Measurements from ENCODE around the gene GLT6D1.

Gene GLT6D1

DNA sequence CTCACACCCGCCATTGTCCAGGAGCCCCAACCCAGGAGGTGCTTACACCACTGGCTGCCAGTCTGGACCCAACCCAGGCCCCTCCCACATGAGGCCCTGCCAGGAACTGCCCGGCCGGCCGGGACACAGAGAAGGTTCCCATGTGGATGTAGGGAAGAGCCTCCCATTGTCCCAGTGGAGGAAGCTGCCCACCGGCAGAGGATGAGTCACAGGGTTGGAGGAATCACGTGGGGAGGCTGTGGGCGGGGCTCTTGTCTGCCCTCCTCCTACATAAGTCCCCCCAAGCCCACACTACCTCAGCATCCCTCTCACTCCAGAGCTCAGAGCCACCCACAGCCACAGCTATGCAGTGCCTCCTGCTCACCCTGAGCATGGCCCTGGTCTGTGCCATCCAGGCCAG is 51.7 kb downstream of the GLT6D1 start:
- DNase-seq (ENCODE audit: low read depth in 3 of 3, low spot score in 1 of 3) = no peak

DNA sequence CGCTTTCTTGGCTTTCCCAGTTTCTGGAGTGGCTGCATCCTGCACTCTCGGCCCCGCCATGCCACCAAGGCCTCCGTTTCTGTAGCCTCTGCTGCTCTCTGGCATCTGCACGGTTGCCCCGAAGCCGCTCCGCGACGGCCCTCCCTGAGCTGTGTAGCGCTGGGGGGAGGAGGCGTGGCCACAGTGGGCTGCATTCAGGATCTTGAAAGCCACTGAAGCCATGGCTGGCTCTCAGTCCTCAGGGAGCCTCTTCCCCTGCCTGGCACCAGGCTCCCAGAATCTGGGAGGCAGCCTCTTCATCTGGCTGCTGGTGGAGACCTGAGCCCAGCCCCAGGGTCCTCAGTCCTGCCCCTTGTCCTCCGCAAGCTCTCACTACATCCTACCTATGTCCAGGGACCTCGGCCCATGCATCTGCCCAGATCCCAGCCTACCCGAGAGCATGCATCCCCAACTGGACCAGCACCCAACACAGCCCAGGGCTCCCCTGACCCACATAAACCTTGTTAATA is 52.7 kb downstream of the GLT6D1 start:
- no peak for DNase-seq (ENCODE audit: low read depth in 3 of 3, low spot score in 1 of 3)

DNA sequence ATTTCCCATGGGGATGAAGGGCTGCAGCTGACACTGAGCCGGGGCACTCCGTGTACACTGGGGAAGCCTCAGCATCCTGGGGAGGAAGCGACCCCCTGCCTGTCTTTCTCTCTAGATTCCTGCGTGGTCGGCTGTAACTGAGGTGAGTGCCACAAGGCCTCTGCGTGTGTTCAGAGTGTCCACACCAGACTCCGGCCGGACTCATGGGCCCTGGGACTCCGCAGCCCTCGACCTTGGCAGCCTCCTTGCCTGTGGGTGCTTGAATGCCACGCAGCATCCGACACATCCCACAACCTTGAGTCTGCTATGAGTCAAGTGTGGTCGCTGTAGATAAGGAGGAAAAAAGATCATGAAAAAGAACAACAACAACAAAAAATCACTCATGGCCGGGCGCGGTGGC is 54.4 kb downstream of the GLT6D1 start:
- no peak for DNase-seq (ENCODE audit: low read depth in 3 of 3, low spot score in 1 of 3)

DNA sequence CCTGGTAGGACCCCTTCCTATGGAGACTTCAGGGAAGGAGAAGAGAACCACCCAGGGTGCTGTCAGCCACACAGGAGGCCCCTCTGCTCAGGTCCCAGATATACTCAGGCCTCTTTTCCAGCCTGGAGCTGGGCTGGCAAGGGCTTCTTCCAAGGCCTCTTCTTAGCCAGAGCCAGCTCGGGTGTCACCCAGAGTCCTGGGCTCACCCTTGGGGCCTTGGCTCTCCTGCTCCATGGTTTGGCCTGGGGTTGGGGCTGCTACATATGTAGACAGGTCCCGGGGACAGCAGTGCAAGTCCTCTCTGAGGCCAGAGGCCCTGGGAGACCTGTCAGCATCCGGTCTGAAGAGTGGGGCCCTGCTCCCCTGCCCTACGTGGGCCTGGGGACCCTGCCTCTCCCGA is 55.0 kb downstream of the GLT6D1 start:
- DNase-seq (ENCODE audit: low read depth in 3 of 3, low spot score in 1 of 3) = no peak

DNA sequence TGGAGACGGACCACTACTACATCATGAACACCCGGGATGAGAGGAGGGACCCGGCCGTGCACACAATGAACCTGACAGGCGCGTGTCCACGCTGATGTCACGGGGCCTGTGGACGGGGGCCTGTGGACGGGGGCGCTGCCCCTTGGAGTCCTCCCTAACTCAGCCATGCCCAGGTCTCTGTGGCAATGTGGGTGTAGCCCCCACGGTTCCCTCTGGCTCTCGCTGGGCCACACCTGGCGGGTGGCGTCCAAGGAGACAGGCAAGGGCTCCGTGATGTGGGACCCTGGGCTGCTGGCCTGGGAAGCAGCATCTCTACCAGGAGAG is 55.7 kb downstream of the GLT6D1 start:
- DNase-seq (ENCODE audit: low read depth in 3 of 3, low spot score in 1 of 3) = no peak

DNA sequence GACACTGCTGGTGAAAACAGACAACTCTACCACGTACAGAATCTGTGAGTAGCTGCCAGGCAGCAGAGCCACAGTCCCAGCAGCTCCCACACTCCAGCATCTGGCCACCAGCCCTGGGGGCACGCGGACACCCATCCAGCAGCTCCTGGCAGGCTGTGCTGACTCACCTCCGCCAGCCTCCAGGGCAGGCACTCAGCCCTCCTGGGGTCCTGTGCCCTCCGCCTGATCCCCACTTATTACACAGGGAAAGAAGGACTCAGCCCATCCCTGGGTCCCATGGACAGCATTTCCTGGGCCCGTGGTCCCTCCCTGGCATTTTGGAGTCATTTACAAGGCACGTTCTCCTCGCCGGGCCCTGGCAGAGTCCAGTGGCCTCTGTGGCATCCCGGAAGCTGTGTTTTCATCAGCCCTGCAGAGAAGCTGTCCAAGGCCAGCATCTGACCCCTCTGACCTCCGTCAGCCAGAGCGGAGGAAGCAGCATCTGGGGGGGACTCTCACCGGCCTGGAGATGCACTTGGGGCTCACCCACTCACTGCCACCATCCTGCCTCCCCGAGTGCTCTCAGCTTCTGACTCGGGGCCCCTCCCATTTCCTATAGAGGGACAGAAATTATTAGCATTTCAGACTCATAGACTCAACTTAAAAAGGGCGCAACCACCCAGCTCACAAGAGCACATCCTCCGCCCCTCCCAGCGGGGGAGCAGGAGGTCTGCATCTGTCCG is 56.2 kb downstream of the GLT6D1 start:
- no peak for DNase-seq (ENCODE audit: low read depth in 3 of 3, low spot score in 1 of 3)

DNA sequence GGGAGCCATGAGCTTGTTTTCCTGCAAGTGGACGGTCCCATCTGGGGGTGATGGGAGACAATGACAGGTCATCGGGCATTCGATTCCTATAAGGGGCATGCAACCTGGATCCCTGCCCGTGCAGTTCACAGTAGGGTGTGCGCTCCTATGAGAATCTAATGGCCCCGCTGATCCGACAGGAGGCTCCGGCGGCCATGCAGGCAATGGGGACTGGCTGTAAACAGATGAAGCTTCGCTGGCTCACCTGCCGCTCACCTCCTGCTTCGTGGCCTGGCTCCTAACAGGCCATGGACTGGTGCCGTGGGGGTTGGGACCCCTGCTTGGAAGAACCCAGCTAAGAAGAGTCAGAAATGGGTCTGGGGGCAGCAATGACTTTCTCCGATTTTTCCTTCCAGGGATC is 56.8 kb downstream of the GLT6D1 start:
- DNase-seq (ENCODE audit: low read depth in 3 of 3, low spot score in 1 of 3) = no peak

DNA sequence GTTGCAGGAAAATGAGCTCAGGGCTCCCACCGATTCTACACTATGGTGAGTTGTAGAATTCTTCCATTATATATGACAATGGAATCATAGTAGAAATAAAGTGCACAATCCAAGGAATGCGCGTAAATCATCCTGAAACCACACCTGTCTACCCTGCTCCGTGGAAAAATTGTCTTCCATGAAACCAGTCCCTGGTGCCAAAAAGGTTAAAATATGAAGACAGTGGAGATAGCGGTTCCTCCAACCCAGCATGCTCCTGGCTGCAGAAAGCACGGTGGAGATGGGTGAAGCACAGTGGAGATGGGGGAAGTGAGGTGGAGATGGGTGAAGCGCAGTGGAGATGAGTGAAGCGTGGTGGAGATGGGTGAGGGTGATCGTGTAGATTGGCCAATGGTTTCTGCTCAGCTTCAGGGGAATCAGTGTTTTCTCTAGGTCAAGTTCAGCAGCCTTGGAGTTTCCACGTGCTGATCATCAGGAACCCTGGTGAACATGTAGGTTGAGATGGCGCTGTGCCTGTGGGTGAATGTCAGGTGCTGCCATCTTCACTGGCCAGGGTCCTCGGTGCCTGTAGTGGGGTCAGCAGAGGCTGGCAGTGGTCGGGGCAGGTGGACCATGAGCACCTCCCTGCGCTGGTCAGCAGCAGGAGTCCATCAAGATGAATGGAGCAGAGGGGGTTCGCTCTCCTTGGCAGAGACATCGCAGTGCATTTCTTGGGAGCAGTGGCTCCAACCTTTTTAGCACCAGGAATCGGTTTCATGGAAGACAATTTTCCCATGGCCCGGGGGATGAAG is 57.5 kb downstream of the GLT6D1 start:
- no peak for DNase-seq (ENCODE audit: low read depth in 3 of 3, low spot score in 1 of 3)

DNA sequence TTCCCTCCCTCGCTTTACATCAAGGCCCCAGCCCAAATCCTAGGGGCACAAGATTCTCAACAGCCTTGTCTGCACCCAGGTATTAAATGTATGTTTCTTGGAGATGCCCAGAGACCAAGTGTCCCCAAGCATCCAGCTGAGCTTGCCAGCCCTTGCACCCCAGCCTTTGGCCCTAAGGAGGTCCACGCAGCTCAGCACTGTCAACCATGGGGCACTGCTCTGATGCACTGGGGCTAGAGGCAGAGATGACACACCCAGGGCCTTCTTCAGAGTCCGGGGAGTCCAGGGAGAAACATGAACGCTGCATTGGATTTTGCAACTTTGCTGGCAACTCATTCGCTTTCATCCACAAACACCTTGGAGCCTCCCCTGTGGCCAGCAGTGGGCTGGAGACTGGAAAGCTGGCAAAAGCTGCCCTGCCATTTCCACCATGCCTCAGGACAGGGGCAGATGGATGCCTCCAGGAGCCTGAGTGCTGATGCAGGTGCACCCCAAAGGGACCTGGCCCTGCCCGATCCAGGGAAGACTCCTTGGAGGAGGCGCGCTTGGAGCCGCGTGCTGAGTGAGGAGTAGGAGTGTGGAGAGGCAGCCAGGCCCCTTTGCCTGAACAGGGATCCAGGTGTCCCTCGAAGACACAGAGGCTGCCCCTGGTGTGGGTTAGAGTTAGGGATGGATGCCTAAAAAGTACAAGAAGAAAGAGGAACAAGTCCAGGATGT is 58.5 kb downstream of the GLT6D1 start:
- no peak for DNase-seq (ENCODE audit: low read depth in 3 of 3, low spot score in 1 of 3)

DNA sequence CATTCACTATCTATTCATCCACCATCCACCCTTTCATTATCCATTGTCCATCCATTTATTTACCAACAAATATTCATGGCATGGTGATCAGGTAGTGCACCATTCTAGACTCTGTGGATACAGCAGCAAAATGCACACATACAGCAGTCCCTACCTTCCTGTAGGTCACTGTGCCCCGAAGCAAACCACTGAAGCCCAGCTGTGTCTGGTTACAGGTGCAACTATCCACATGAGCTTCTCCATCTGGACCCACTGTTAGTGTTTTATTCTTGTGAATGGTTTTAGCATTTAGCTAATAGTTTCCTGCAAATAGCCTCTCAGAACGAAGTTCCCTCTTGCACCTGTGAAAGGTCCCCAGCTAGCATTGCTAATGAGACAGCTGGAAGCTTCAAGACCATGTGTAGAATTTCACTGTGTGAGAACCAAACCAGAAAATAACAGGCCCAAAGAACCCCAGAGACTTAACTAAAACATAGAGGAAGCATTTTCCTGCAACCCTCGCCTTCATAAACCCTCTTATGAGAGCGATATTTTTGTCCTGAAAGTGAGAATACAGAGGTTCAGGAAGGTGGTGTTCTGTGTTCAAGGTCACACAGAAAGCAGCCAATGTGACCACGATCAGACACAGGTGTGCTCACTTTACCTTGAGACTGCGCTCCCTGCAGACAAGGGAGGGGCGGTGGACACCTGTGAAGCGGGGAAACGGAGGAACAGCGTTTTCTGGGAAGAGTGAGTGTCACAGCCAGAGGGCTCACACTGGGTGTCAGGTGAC is 59.3 kb downstream of the GLT6D1 start:
- no peak for DNase-seq (ENCODE audit: low read depth in 3 of 3, low spot score in 1 of 3)

DNA sequence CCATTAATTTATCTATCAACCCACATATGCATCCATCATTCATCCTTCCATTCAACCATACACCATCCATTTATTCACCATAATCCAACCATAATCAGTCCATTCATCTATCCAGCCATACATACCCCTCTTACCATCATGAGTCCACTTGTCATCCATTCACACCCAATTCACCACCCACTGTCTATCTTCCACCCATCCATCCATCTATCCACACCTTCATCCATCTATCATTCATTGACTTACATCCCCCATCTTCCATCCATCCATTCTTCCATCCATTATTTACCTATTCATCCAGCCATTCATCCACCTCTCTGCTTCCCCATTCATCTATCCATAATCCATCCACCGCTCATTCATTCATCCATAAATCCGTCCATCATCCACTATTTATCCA is 60.0 kb downstream of the GLT6D1 start:
- DNase-seq (ENCODE audit: low read depth in 3 of 3, low spot score in 1 of 3) = no peak

DNA sequence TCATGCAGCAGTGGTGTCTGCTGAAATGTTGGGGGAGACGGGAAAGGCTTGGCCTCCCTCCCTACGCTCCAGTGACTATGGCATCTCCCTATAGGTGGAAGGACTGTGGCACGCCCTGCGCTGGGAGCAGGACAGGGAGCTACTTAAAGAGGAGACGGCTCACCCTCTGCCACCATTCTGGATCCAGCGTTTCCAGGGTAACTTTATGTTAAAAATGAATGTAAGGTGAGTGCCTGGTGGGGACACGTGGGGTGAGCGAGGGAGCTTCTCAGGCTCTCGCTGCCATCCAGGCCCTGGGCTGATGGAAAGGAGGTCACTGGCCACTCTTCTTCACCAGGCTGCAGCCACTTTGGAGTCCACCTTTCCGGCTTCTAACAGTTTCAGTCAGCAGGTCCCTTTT is 62.1 kb downstream of the GLT6D1 start:
- no peak for DNase-seq (ENCODE audit: low read depth in 3 of 3, low spot score in 1 of 3)

DNA sequence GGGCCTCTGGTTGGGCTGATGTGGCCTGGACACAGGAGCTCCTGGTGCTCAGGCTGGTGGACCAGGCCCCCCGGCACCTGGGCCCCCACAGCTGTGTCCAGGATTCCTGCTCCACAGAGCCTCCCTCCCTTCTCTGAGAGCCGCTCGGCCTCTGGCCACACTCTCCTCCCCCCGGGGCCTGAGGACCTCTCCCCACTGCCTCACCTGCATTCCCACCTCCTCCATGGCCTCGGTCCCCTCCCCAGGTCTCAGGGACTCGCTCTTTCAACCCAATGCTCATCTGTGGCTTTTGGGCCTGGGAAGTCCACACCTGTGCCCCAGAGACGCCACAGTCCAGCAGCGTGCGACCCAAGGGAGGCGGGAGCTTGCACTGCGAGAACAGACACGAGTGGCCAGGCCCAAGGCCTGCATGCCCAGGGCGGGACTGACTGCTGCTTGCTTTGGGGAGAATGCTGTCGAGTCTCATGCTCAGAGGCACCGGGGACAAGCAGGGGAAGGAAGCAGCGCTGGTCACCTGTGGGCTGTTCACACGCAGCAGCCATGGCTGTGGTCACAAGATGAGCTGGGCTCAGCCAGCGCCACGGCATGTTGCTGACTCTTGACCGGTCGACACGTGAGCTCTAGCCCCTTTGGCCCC is 63.2 kb downstream of the GLT6D1 start:
- DNase-seq (ENCODE audit: low read depth in 3 of 3, low spot score in 1 of 3) = no peak

DNA sequence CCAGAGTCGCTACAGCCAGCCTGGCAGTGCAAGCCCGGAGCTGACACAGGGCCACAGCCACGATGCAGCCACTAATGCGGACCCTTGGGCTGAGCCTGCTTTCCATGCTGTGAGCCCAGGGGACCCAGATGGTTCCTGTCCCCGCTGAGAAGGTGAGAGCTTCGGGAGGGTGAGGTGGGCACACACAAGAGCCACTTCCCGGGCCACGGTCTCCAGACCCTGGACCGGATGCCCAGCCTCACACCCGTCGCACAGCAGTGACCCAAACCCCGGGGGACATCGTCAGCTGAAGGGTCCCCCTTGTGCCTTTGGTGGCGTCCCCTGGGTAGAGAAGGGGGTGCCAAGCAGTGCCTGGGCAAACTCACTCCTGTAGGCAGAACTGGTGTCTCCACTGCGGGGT is 64.4 kb downstream of the GLT6D1 start:
- DNase-seq (ENCODE audit: low read depth in 3 of 3, low spot score in 1 of 3) = no peak

DNA sequence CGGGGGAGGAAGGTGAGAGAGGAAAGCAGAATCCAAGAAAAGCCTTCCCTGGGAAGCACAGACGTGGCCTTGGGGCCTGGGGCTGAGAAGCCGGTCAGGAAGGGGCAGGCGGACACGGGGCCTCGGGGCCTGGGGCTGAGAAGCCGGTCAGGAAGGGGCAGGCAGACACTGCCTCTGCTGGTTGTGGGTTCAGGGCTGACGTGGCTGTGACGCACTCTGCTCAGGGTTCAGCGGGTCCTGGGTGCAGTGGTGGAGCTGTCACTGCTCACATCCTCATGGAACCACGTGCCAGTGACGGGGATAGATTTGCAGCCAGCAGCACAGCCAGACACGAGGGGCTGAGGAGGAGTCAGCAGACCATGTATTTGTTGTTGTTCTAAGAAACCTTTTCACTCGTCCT is 65.0 kb downstream of the GLT6D1 start:
- no peak for DNase-seq (ENCODE audit: low read depth in 3 of 3, low spot score in 1 of 3)

All from stimulated activated CD4-positive, alpha-beta T cell treated with anti-CD3 and anti-CD28 coated beads, TNF-alpha, amount 100 ng/mL, for 1 hour (primary cell).